GM12878 (cell line): ENCODE data around the gene ZNF566. TPM values are rescaled to one million over a fixed set of nuclear protein-coding genes. Genes with fewer than 3 reads are reported as not detected.

Experiments used
- ATAC-seq: fragments of 200-7000 bp; cut with Tn5 transposase; 3 replicates; pipeline ENCODE4 v1.9.1; 2020; ENCODE audit warnings: mild to moderate bottlenecking, moderate library complexity
- BruUV-seq: library from RNA; stranded (reverse); fragments of 400-500 nt; replicated peaks from 2 replicates; lab custom pipeline; 2021; lab: Mats Ljungman, UMichigan
- CTCF ChIA-PET: fragments of 300-600 bp; sonication (Branson Sonifier 250); formaldehyde crosslinking; extraction: SDS; loops from one replicate; lab custom pipeline; 2021; ENCODE audit warnings: inconsistent platforms; lab: Yijun Ruan, JAX
- POLR2A ChIA-PET: fragments of 350-600 bp; formaldehyde crosslinking; extraction: SDS; loops from one replicate; lab custom pipeline; 2021; ENCODE audit warnings: inconsistent platforms; lab: Charles Lee
- RAD21 ChIA-PET: fragments of 300-600 bp; sonication (Branson Sonifier 250); formaldehyde crosslinking; loops from one replicate; lab custom pipeline; 2023; ENCODE audit warnings: antibody characterized with exemption; ENCODE audit not compliant: unreplicated experiment; lab: Charles Lee
- SMC1A ChIA-PET: fragments of 300-600 bp; sonication (Branson Sonifier 250); formaldehyde crosslinking; loops from one replicate; lab custom pipeline; 2023; ENCODE audit not compliant: unreplicated experiment, uncharacterized antibody; lab: Charles Lee
- DNase-seq: peaks from one replicate; pipeline ENCODE4 v3.0.0-alpha.2; 2011; ENCODE audit warnings: low read depth, low spot score
- FAIRE-seq: peaks from 3 replicates; lab custom pipeline; 2011; peaks lifted over from hg19 to GRCh38; lab: Jason Lieb, UNC
- H2AFZ ChIP-seq: 2 replicates; pipeline ENCODE4 v1.6.0; 2011; ENCODE audit warnings: low read depth, low read length, control low read depth; ENCODE audit not compliant: control insufficient read depth
- H3K27ac ChIP-seq: 2 replicates; pipeline ENCODE4 v1.5.1; 2011; ENCODE audit warnings: control low read depth; ENCODE audit not compliant: control insufficient read depth, insufficient read depth
- H3K27me3 ChIP-seq, 2 experiments: replicated peaks in 1 of 2; 2 replicates each; pipeline versions ENCODE4 v1.6.0 to v1.6.1; 2011; ENCODE audit warnings: low read length in 1 of 2; ENCODE audit not compliant: control insufficient read depth in 2 of 2, insufficient read depth in 2 of 2
- H3K36me3 ChIP-seq, 2 experiments: 2 replicates each; pipeline ENCODE4 v1.5.1; 2011; ENCODE audit warnings: low read length in 1 of 2; ENCODE audit not compliant: control insufficient read depth in 2 of 2, insufficient read depth in 2 of 2
- H3K4me1 ChIP-seq: 2 replicates; pipeline ENCODE4 v1.6.1; 2011; ENCODE audit warnings: mild to moderate bottlenecking, low read length, moderate library complexity, mixed read lengths; ENCODE audit not compliant: control insufficient read depth, insufficient read depth
- H3K4me2 ChIP-seq: 2 replicates; pipeline ENCODE4 v1.6.0; 2011; ENCODE audit warnings: control low read depth; ENCODE audit not compliant: control insufficient read depth, insufficient read depth
- H3K4me3 ChIP-seq: fragments of 200-600 bp; sonication (generic); 2 replicates; pipeline ENCODE4 v1.5.1; 2016
- H3K79me2 ChIP-seq: 2 replicates; pipeline ENCODE4 v1.6.0; 2011; ENCODE audit warnings: low read length; ENCODE audit not compliant: control insufficient read depth, insufficient read depth
- H3K9ac ChIP-seq: 2 replicates; pipeline ENCODE4 v1.8.0; 2011; ENCODE audit warnings: low read length, control low read depth, mixed read lengths; ENCODE audit not compliant: control insufficient read depth, insufficient read depth
- H3K9me3 ChIP-seq: replicated peaks from 3 replicates; pipeline ENCODE4 v1.5.1; 2011; ENCODE audit warnings: mild to moderate bottlenecking, low read length; ENCODE audit not compliant: control insufficient read depth, insufficient read depth
- H4K20me1 ChIP-seq: 2 replicates; pipeline ENCODE4 v1.6.0; 2011; ENCODE audit not compliant: control insufficient read depth, insufficient read depth
- FOXM1 ChIP-seq: IDR thresholded peaks from 2 replicates; pipeline ENCODE4 v1.6.1; 2012; ENCODE audit warnings: low read depth, mild to moderate bottlenecking, inconsistent platforms, low read length, moderate library complexity
- IKZF1 ChIP-seq: fragments of 450-650 bp; conservative IDR thresholded peaks from 2 replicates; pipeline ENCODE4 v1.6.1; 2017; ENCODE audit warnings: antibody characterized with exemption, mild to moderate bottlenecking
- MEF2B ChIP-seq: fragments of 450-650 bp; IDR thresholded peaks from 2 replicates; pipeline ENCODE4 v1.6.1; 2018; ENCODE audit warnings: mild to moderate bottlenecking, moderate library complexity; ENCODE audit not compliant: partially characterized antibody, poor library complexity, severe bottlenecking
- MYB ChIP-seq: fragments of 150-350 bp; IDR thresholded peaks from 2 replicates; pipeline ENCODE4 v1.6.1; 2014; ENCODE audit warnings: mild to moderate bottlenecking, low read depth, low read length, borderline replicate concordance
- NFIC ChIP-seq: IDR thresholded peaks from 2 replicates; pipeline ENCODE4 v1.6.1; 2012; ENCODE audit warnings: low read depth, mild to moderate bottlenecking, inconsistent platforms, low read length, moderate library complexity
- SIX5 ChIP-seq: IDR thresholded peaks from 2 replicates; pipeline ENCODE4 v1.6.1; 2011; ENCODE audit warnings: mild to moderate bottlenecking, low read depth, low read length, moderate library complexity; ENCODE audit not compliant: severe bottlenecking
- SP1 ChIP-seq: IDR thresholded peaks from one replicate; pipeline ENCODE4 v1.6.1; 2011; ENCODE audit warnings: low read depth, low read length
- ZBTB40 ChIP-seq: fragments of 450-650 bp; IDR thresholded peaks from 2 replicates; pipeline ENCODE4 v1.6.1; 2016; ENCODE audit warnings: mild to moderate bottlenecking, moderate library complexity, borderline replicate concordance
- ZNF384 ChIP-seq: IDR thresholded peaks from 2 replicates; pipeline ENCODE4 v1.6.1; 2012; ENCODE audit warnings: low read depth, mild to moderate bottlenecking, low read length, improper control_type of control experiment, borderline replicate concordance
- WGBS: methylation state at CpG from one replicate; pipeline ENCODE4 v1.1.6; 2016; ENCODE audit warnings: low lambda C conversion rate; ENCODE audit not compliant: insufficient replicate concordance, insufficient coverage; ENCODE audit errors: missing lambda C conversion rate; 5-methylcytosine and 5-hydroxymethylcytosine counted together
- in situ Hi-C: fragments of 300-500 bp; cut with MboI; formaldehyde crosslinking; loops from 9 replicates; pipeline ENCODE4 v1.14.3; 2018; ENCODE audit warnings: mixed read lengths
- intact Hi-C: fragments of 100-400 bp; cut with micrococcal nuclease; formaldehyde crosslinking; loops from one replicate; pipeline ENCODE4 v1.14.2; 2022; ENCODE audit not compliant: unreplicated experiment
- polyA plus RNA-seq, 11 experiments: library from polyadenylated mRNA; depleted of rRNA in 4 of 11; unstranded in 6 of 11; stranded (reverse) in 5 of 11; fragments of >200 nt; fragmentation: Nextera tagmentation in 4 of 11; fragmentation: Illumina TruSeq in 1 of 11; extraction: Ambion mirVana in 4 of 11; extraction: Trizol in 1 of 11; gene quantifications; 1 replicate in 1 of 11; 2 replicates in 10 of 11; pipeline versions ENCODE4 v1.2.1 to v1.2.3, GENCODE V29; 2011 to 2016; ENCODE audit warnings: inconsistent platforms in 2 of 11, missing spikeins in 2 of 11, low read depth in 1 of 11
- total RNA-seq, 4 experiments: library from RNA; depleted of rRNA in 3 of 4; stranded (reverse); fragments of >200 nt in 3 of 4; fragmentation: Illumina TruSeq in 1 of 4; extraction: Trizol in 1 of 4; gene quantifications; 2 replicates each; pipeline versions ENCODE4 v1.2.1 to v1.2.3, GENCODE V29; 2013 to 2021
- TF ChIP-seq, protein P1 (sequence below): IDR thresholded peaks from 2 replicates; pipeline ENCODE4 v1.6.1; 2012; ENCODE audit warnings: improper control_type of control experiment, low read depth, low read length; ENCODE audit not compliant: insufficient replicate concordance

The ZNF566 gene
- total and polyA plus RNA-seq, 10 of the 15 experiments (the other 5 are each of a cell fraction or from before 2014, with no cell fraction given): 2.5 to 5.8 (median 3.9) TPM

- TF ChIP-seq, protein P1, sequence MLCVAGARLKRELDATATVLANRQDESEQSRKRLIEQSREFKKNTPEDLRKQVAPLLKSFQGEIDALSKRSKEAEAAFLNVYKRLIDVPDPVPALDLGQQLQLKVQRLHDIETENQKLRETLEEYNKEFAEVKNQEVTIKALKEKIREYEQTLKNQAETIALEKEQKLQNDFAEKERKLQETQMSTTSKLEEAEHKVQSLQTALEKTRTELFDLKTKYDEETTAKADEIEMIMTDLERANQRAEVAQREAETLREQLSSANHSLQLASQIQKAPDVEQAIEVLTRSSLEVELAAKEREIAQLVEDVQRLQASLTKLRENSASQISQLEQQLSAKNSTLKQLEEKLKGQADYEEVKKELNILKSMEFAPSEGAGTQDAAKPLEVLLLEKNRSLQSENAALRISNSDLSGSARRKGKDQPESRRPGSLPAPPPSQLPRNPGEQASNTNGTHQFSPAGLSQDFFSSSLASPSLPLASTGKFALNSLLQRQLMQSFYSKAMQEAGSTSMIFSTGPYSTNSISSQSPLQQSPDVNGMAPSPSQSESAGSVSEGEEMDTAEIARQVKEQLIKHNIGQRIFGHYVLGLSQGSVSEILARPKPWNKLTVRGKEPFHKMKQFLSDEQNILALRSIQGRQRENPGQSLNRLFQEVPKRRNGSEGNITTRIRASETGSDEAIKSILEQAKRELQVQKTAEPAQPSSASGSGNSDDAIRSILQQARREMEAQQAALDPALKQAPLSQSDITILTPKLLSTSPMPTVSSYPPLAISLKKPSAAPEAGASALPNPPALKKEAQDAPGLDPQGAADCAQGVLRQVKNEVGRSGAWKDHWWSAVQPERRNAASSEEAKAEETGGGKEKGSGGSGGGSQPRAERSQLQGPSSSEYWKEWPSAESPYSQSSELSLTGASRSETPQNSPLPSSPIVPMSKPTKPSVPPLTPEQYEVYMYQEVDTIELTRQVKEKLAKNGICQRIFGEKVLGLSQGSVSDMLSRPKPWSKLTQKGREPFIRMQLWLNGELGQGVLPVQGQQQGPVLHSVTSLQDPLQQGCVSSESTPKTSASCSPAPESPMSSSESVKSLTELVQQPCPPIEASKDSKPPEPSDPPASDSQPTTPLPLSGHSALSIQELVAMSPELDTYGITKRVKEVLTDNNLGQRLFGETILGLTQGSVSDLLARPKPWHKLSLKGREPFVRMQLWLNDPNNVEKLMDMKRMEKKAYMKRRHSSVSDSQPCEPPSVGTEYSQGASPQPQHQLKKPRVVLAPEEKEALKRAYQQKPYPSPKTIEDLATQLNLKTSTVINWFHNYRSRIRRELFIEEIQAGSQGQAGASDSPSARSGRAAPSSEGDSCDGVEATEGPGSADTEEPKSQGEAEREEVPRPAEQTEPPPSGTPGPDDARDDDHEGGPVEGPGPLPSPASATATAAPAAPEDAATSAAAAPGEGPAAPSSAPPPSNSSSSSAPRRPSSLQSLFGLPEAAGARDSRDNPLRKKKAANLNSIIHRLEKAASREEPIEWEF: no peak
- TF ChIP-seq SIX5: no peak
- no peak for TF ChIP-seq ZNF384
- TF ChIP-seq SP1: no peak
- TF ChIP-seq NFIC: no peak
- TF ChIP-seq MEF2B: no peak
These were observed 65.4 kb downstream of the ZNF566 start (continued) for GRCh38 chr19:36423925-36424324.

DNA sequence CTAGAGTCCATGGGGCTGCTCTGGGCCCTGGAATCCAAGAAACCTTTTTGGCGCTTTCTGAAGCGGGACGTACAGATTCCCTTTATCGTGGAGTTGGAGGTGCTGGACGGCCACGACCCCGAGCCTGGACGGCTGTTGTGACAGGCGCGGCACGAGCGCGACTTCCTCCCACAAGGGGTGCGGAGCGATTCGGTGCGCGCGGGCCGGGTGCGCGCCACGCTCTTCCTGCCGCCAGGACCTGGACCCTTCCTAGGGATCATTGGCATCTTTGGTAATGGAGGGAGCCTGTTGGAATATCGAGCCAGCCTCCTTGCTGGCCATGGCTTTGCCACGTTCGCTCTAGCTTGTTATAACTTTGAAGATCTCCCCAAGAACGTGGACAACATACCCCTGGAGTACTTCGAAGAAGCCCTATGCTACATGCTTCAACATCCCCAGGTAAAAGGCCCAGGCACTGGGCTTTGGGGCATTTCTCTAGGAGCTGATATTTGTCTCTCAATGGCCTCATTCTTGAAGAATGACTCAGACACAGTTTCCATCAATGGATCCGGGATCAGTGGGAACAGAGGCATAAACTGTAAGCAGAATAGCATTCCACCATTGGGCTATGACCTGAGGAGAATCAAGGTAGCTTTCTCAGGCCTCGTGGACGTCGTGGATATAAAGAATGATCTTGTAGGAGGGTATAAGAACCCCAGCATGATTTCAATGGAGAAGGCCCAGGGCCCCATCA is 67.4 kb downstream of the ZNF566 start:
- Histone ChIP-seq H3K79me2 (peaks cover 13% of the 10 kb centered on the region), H3K27ac (no peak overlapping the region), H3K4me1 (no peaks in the 10 kb centered on the region), H2AFZ (no peak overlapping the region), H3K36me3 (no peaks in the 10 kb centered on the region), H4K20me1 (no peaks in the 10 kb centered on the region), H3K4me2 (no peak overlapping the region), H3K9ac (no peak overlapping the region), H3K4me3 (no peak overlapping the region), H3K9me3 (peaks cover 3% of the 10 kb centered on the region; the same call in 2 of the 3 replicates), H3K27me3 (no peaks in the 10 kb centered on the region)
- ChIA-PET POLR2A (no interaction called here), SMC1A (no interaction called here), RAD21 (no interaction called here), CTCF (no interaction called here)
- no TSS peak for BruUV-seq
- intact Hi-C loops (no loop called here), in situ Hi-C loops (no loop called here)
- FAIRE-seq (no peak), ATAC-seq (no peak), DNase-seq (no peak)
- 73% methylated on average over 30 of the region's 33 CpGs for WGBS
- no peak for TF ChIP-seq MYB
- no peak for TF ChIP-seq FOXM1
- TF ChIP-seq IKZF1: no peak
- TF ChIP-seq ZBTB40: no peak
